ENCODE measurements around the gene SDF2. TPM values are rescaled to one million over a fixed set of nuclear protein-coding genes. Genes with fewer than 3 reads are reported as not detected.

Gene SDF2
- total and polyA plus RNA-seq, 9 of the 15 experiments (the other 6 are each of a cell fraction or from before 2014, with no cell fraction given), result 41.2 to 132 (median 65.6) TPM

DNA sequence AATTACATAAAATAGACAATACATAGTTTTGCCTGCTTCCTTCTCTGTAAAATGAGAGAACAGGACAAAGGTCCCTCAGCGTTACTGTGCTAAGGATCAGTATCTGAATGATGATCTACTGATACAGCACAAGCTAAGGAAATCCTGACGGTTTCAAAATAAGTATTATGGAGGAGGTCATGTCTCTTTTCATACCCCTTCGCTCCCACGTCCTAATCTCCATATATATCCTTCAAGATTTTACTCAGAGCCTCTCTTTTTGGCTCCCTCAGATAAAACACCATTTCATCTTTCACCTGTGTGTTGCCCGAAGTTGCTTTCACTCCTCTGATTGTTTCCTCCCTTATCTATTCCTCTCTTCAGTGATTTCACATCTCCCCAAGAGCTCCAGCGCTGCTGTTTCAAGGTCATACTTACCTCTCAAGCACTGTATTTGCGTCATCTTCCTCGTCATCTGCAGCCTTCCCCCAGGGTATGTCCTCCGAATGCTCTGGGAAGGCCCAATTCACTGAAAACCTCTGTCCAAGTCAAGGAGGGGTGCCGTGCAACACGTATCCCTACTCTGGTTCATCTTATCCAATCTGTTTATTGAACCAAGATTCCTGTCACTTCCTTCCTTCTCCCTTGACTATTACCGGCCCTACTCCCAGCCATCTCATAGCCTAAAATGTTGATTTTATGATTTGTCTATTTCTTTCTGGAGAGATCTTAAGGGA, 15.5 kb downstream of the SDF2 start (continued):
- TF ChIP-seq ATF3 (IDR thresholded peaks at IDR 0.05) (peak; percentile 91), ATF3 (CRISPR knock-in tag; conservative IDR thresholded peaks at IDR 0.05) (no peak), ZNF354B (CRISPR knock-in tag; IDR thresholded peaks at IDR 0.05) (0 out of 2 replicates have a peak, but pooled peaks have one; percentile 37), ZNF589 (CRISPR knock-in tag; IDR thresholded peaks at IDR 0.05; ENCODE audit: low read depth) (peak; percentile 94), ZNF740 (CRISPR knock-in tag; IDR thresholded peaks at IDR 0.05) (peak; percentile 47; the same call in 1 of the 2 replicates), ZNF740 (tag; IDR thresholded peaks at IDR 0.05) (peak in 1 of 2 experiments; percentile 71; a peak in 1 of 4 replicates), ATF4 (CRISPR knock-in tag; IDR thresholded peaks at IDR 0.05) (peak; percentile 63; the same call in 1 of the 2 replicates), PML (IDR thresholded peaks at IDR 0.05; ENCODE audit: low read length) (0 out of 2 replicates have a peak, but pooled peaks have one; percentile 22), ZNF507 (tag; conservative IDR thresholded peaks at IDR 0.05) (no peak), ZFX (CRISPR knock-in tag; IDR thresholded peaks at IDR 0.05) (no peak), SP1 (CRISPR knock-in tag; IDR thresholded peaks at IDR 0.05) (no peak; the same call in 1 of the 2 replicates), KAT7 (CRISPR knock-in tag; IDR thresholded peaks at IDR 0.05; ENCODE audit: borderline replicate concordance) (no peak), KAT8 (IDR thresholded peaks at IDR 0.05; ENCODE audit: low read depth) (no peak), SNIP1 (IDR thresholded peaks at IDR 0.05; ENCODE audit: low read depth) (0 out of 2 replicates have a peak, but pooled peaks have one; percentile 12)
- TF ChIP-seq, protein P1, sequence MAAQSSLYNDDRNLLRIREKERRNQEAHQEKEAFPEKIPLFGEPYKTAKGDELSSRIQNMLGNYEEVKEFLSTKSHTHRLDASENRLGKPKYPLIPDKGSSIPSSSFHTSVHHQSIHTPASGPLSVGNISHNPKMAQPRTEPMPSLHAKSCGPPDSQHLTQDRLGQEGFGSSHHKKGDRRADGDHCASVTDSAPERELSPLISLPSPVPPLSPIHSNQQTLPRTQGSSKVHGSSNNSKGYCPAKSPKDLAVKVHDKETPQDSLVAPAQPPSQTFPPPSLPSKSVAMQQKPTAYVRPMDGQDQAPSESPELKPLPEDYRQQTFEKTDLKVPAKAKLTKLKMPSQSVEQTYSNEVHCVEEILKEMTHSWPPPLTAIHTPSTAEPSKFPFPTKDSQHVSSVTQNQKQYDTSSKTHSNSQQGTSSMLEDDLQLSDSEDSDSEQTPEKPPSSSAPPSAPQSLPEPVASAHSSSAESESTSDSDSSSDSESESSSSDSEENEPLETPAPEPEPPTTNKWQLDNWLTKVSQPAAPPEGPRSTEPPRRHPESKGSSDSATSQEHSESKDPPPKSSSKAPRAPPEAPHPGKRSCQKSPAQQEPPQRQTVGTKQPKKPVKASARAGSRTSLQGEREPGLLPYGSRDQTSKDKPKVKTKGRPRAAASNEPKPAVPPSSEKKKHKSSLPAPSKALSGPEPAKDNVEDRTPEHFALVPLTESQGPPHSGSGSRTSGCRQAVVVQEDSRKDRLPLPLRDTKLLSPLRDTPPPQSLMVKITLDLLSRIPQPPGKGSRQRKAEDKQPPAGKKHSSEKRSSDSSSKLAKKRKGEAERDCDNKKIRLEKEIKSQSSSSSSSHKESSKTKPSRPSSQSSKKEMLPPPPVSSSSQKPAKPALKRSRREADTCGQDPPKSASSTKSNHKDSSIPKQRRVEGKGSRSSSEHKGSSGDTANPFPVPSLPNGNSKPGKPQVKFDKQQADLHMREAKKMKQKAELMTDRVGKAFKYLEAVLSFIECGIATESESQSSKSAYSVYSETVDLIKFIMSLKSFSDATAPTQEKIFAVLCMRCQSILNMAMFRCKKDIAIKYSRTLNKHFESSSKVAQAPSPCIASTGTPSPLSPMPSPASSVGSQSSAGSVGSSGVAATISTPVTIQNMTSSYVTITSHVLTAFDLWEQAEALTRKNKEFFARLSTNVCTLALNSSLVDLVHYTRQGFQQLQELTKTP (IDR thresholded peaks at IDR 0.05; ENCODE audit: low read depth in 1 of 2, partially characterized antibody in 2 of 2), result no peak
- TF ChIP-seq, protein P2, sequence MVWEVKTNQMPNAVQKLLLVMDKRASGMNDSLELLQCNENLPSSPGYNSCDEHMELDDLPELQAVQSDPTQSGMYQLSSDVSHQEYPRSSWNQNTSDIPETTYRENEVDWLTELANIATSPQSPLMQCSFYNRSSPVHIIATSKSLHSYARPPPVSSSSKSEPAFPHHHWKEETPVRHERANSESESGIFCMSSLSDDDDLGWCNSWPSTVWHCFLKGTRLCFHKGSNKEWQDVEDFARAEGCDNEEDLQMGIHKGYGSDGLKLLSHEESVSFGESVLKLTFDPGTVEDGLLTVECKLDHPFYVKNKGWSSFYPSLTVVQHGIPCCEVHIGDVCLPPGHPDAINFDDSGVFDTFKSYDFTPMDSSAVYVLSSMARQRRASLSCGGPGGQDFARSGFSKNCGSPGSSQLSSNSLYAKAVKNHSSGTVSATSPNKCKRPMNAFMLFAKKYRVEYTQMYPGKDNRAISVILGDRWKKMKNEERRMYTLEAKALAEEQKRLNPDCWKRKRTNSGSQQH (CRISPR knock-in tag; IDR thresholded peaks at IDR 0.05), result peak; percentile 58; the same call in 1 of the 2 replicates
- TF ChIP-seq, protein P3, sequence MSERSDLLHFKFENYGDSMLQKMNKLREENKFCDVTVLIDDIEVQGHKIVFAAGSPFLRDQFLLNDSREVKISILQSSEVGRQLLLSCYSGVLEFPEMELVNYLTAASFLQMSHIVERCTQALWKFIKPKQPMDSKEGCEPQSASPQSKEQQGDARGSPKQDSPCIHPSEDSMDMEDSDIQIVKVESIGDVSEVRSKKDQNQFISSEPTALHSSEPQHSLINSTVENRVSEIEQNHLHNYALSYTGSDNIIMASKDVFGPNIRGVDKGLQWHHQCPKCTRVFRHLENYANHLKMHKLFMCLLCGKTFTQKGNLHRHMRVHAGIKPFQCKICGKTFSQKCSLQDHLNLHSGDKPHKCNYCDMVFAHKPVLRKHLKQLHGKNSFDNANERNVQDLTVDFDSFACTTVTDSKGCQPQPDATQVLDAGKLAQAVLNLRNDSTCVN (CRISPR knock-in tag; IDR thresholded peaks at IDR 0.05), result peak; percentile 12; the same call in 1 of the 2 replicates
